Muscle of back (tissue), 10 donors: Measurements from ENCODE around the gene ECI2. TPM values are rescaled to one million over a fixed set of nuclear protein-coding genes. Genes with fewer than 3 reads are reported as not detected.

Experiments
- polyA plus RNA-seq, 10 donors: library from polyadenylated mRNA; unstranded; fragments of 120-200 nt; gene quantifications; one replicate each; pipeline ENCODE4 v1.2.1, GENCODE V29; 2013; ENCODE audit not compliant: insufficient read length in 10 of 10

The ECI2 gene
- polyA plus RNA-seq, 10 donors, result 44.5 to 64.7 (median 52.5) TPM

Other genes with a start within 250 kb of the ECI2 start
- 1 to 10 TPM in 4 of 10 donors, under 1 TPM in 3, not detected in 3; 0.43 to 1.6 (median 1.1) TPM for gene FAM217A, start 56.4 kb downstream of the ECI2 start, polyA plus RNA-seq